HEK293T (cell line): Measurements from ENCODE around the gene TBC1D1.

Source experiments
- BHLHE40 ChIP-seq: fragments of 450-650 bp; IDR thresholded peaks from 2 replicates; pipeline ENCODE4 v1.6.1; 2016; ENCODE audit warnings: mild to moderate bottlenecking, moderate library complexity, borderline replicate concordance
- CTBP1 ChIP-seq: fragments of 450-650 bp; IDR thresholded peaks from 2 replicates; pipeline ENCODE4 v1.6.1; 2016; ENCODE audit warnings: borderline replicate concordance
- ELF4 ChIP-seq: fragments of 450-650 bp; IDR thresholded peaks from 2 replicates; pipeline ENCODE4 v1.6.1; 2017; ENCODE audit warnings: antibody characterized with exemption
- FOXA1 ChIP-seq: fragments of 450-650 bp; IDR thresholded peaks from 2 replicates; pipeline ENCODE4 v1.6.1; 2016; ENCODE audit warnings: mild to moderate bottlenecking
- FOXK2 ChIP-seq: fragments of 450-650 bp; IDR thresholded peaks from 2 replicates; pipeline ENCODE4 v1.6.1; 2016; ENCODE audit warnings: mild to moderate bottlenecking
- FOXM1 ChIP-seq: fragments of 450-650 bp; IDR thresholded peaks from 2 replicates; pipeline ENCODE4 v1.6.1; 2017; ENCODE audit warnings: mild to moderate bottlenecking, borderline replicate concordance
- L3MBTL2 ChIP-seq: fragments of 450-650 bp; conservative IDR thresholded peaks from 2 replicates; pipeline ENCODE4 v1.6.1; 2016; ENCODE audit warnings: mild to moderate bottlenecking
- LEF1 ChIP-seq: fragments of 450-650 bp; IDR thresholded peaks from 2 replicates; pipeline ENCODE4 v1.6.1; 2017; ENCODE audit warnings: mild to moderate bottlenecking, borderline replicate concordance
- NFRKB ChIP-seq: fragments of 450-650 bp; IDR thresholded peaks from 2 replicates; pipeline ENCODE4 v1.6.1; 2016; ENCODE audit warnings: mild to moderate bottlenecking, moderate library complexity
- PKNOX1 ChIP-seq: fragments of 450-650 bp; IDR thresholded peaks from 2 replicates; pipeline ENCODE4 v1.6.1; 2016
- SP1 ChIP-seq: fragments of 450-650 bp; IDR thresholded peaks from 2 replicates; pipeline ENCODE4 v1.6.1; 2017
- SUZ12 ChIP-seq: fragments of 450-650 bp; IDR thresholded peaks from 2 replicates; pipeline ENCODE4 v1.6.1; 2016; ENCODE audit warnings: mild to moderate bottlenecking
- TARDBP ChIP-seq: fragments of 450-650 bp; IDR thresholded peaks from 2 replicates; pipeline ENCODE4 v1.6.1; 2016

DNA sequence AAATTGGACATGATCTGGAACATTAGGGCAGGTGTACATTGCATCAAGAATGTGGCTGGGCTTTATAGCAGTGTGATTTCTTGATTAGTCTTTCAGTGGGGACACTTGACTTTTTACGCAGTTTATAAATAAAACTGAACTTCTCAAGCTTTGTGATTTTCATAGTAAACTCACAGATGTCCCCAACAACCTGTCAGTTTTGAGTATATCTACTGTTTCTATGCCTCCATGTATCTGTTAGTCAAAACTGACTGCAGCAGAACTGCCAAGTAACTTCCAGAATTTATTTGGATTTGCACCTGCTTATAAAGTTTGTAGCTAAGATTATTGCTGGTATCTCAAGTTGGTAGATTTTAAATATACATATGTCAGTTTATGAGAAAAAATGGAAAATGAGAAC is 89.4 kb downstream of the TBC1D1 start:
- TF ChIP-seq SUZ12 (no peak), FOXK2 (no peak), L3MBTL2 (no peak), BHLHE40 (no peak), NFRKB (no peak), FOXM1 (no peak), CTBP1 (no peak), SP1 (no peak), ELF4 (no peak), PKNOX1 (no peak), FOXA1 (no peak), LEF1 (no peak), TARDBP (no peak)
